ENCODE results near the gene CAPZA3. TPM values are rescaled to one million over a fixed set of nuclear protein-coding genes. Genes with fewer than 3 reads are reported as not detected.

The CAPZA3 gene
- total RNA-seq, 1 experiment from 2014 or later: not detected

- Histone ChIP-seq H3K9me3 (ENCODE audit: insufficient read depth, low read depth) (no peaks in the 10 kb centered on the region), H3F3A (ENCODE audit: insufficient read depth, low read depth) (no peaks in the 10 kb centered on the region), H3K36me3 (ENCODE audit: low read depth) (no peaks in the 10 kb centered on the region), H3K9me2 (ENCODE audit: insufficient read depth) (no peaks in the 10 kb centered on the region), H2AFZ (peak overlapping the region; percentile 59; the same call in 1 of the 2 replicates), H3K79me2 (ENCODE audit: low read depth) (no peaks in the 10 kb centered on the region), H3K27ac (no peak overlapping the region), H4K20me1 (ENCODE audit: insufficient read depth) (no peaks in the 10 kb centered on the region), H3K4me3 (no peak overlapping the region), H3K4me2 (no peak overlapping the region), H3K27me3 (ENCODE audit: insufficient read depth, low read depth) (no peaks in the 10 kb centered on the region), H3K4me1 (replicated peaks; ENCODE audit: insufficient read depth) (no peaks in the 10 kb centered on the region)
- POLR2A ChIA-PET (ENCODE audit: unreplicated experiment): no interaction called here
- TF ChIP-seq, protein P1, sequence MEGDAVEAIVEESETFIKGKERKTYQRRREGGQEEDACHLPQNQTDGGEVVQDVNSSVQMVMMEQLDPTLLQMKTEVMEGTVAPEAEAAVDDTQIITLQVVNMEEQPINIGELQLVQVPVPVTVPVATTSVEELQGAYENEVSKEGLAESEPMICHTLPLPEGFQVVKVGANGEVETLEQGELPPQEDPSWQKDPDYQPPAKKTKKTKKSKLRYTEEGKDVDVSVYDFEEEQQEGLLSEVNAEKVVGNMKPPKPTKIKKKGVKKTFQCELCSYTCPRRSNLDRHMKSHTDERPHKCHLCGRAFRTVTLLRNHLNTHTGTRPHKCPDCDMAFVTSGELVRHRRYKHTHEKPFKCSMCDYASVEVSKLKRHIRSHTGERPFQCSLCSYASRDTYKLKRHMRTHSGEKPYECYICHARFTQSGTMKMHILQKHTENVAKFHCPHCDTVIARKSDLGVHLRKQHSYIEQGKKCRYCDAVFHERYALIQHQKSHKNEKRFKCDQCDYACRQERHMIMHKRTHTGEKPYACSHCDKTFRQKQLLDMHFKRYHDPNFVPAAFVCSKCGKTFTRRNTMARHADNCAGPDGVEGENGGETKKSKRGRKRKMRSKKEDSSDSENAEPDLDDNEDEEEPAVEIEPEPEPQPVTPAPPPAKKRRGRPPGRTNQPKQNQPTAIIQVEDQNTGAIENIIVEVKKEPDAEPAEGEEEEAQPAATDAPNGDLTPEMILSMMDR (conservative IDR thresholded peaks at IDR 0.05): no peak
- no peak for TF ChIP-seq EZH2 (IDR thresholded peaks at IDR 0.05; ENCODE audit: low read depth)
- CTCF ChIA-PET: no interaction called here
- no TSS peak for BruUV-seq (replicated peaks)
- no peak for DNase-seq
- intact Hi-C loops (cut with micrococcal nuclease; ENCODE audit: unreplicated experiment): no loop called here
These were observed 34.0 kb upstream of the CAPZA3 start for GRCh38 chr12:18703911-18704310.

DNA sequence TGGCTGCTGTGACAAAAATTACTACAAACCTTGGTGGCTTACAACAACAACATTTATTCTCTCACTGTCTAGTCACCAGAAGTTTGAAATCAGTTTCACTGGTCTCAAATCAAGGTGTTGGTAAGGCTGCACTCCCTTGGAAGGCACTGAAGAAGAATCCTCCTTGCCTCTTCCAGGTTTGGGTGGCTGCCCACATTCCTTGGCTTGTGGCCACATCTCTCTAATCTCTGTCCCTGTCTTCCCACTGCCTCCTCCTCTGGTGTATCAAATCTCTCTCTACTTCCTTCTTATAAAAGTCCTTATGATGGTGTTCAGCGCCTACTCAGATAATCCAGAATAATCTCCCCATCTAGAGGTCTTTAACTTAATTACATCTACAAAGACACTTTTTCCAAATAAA, 31.1 kb upstream of the CAPZA3 start:
- H3K27me3 ChIP-seq (ENCODE audit: insufficient read depth, low read depth): no peaks in the 10 kb centered on the region
- DNase-seq: no peak
- no peaks in the 10 kb centered on the region for H3K4me1 ChIP-seq (replicated peaks; ENCODE audit: insufficient read depth)
- no peak overlapping the region for H3K4me2 ChIP-seq
- no peaks in the 10 kb centered on the region for H3K9me2 ChIP-seq (ENCODE audit: insufficient read depth)
- no peaks in the 10 kb centered on the region for H3K9me3 ChIP-seq (ENCODE audit: insufficient read depth, low read depth)
- no peak for TF ChIP-seq EZH2 (IDR thresholded peaks at IDR 0.05; ENCODE audit: low read depth)
- TF ChIP-seq, protein P1 (conservative IDR thresholded peaks at IDR 0.05): no peak
- no peaks in the 10 kb centered on the region for H3F3A ChIP-seq (ENCODE audit: insufficient read depth, low read depth)
- no peak overlapping the region for H2AFZ ChIP-seq
- ChIA-PET POLR2A (ENCODE audit: unreplicated experiment) (no interaction called here), CTCF (no interaction called here)
- intact Hi-C loops (cut with micrococcal nuclease; ENCODE audit: unreplicated experiment): no loop called here
- BruUV-seq (replicated peaks): no TSS peak
- H3K4me3 ChIP-seq: no peak overlapping the region
- no peaks in the 10 kb centered on the region for H4K20me1 ChIP-seq (ENCODE audit: insufficient read depth)
- no peak overlapping the region for H3K27ac ChIP-seq
- no peaks in the 10 kb centered on the region for H3K79me2 ChIP-seq (ENCODE audit: low read depth)
- H3K36me3 ChIP-seq (ENCODE audit: low read depth): no peaks in the 10 kb centered on the region

DNA sequence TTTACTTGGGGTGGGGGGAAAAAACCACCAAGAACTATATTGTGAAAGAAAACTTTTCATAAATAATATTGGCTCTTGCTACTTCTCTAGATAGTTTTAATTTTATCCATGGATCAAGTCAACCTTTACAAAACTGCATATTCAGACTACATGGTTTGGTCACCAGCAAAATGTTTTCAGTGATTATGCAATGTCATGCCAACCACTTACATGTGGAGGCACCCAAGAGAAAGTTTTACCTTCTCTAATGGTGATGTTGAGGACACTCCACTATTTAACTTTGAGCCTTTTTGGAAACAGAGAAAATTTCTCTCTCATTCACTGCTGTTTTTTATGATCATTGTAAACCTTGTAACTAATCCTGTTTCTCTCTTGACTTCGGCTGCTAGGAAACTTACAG, 21.7 kb upstream of the CAPZA3 start:
- no TSS peak for BruUV-seq (replicated peaks)
- no peaks in the 10 kb centered on the region for H3K4me1 ChIP-seq (replicated peaks; ENCODE audit: insufficient read depth)
- H3K9me3 ChIP-seq (ENCODE audit: insufficient read depth, low read depth): no peaks in the 10 kb centered on the region; the same call in 1 of the 2 replicates
- no peak overlapping the region for H2AFZ ChIP-seq
- no peak overlapping the region for H3K4me2 ChIP-seq
- intact Hi-C loops (cut with micrococcal nuclease; ENCODE audit: unreplicated experiment): no loop called here
- ChIA-PET CTCF (no interaction called here), POLR2A (ENCODE audit: unreplicated experiment) (no interaction called here)
- no peaks in the 10 kb centered on the region for H3K79me2 ChIP-seq (ENCODE audit: low read depth)
- no peaks in the 10 kb centered on the region for H3F3A ChIP-seq (ENCODE audit: insufficient read depth, low read depth)
- no peak overlapping the region for H3K27ac ChIP-seq
- H3K9me2 ChIP-seq (ENCODE audit: insufficient read depth): peaks cover 4% of the 10 kb centered on the region; the same call in 1 of the 2 replicates
- H3K4me3 ChIP-seq: no peak overlapping the region
- TF ChIP-seq EZH2 (IDR thresholded peaks at IDR 0.05; ENCODE audit: low read depth): no peak
- TF ChIP-seq, protein P1 (conservative IDR thresholded peaks at IDR 0.05): no peak
- no peaks in the 10 kb centered on the region for H3K27me3 ChIP-seq (ENCODE audit: insufficient read depth, low read depth)
- H4K20me1 ChIP-seq (ENCODE audit: insufficient read depth): no peaks in the 10 kb centered on the region
- H3K36me3 ChIP-seq (ENCODE audit: low read depth): no peaks in the 10 kb centered on the region
- no peak for DNase-seq
